ENCODE results near the gene SBNO2. TPM values are rescaled to one million over a fixed set of nuclear protein-coding genes. Genes with fewer than 3 reads are reported as not detected.

The SBNO2 gene
- total RNA-seq, 1 donor from 2014 or later = 54.0 TPM

DNA sequence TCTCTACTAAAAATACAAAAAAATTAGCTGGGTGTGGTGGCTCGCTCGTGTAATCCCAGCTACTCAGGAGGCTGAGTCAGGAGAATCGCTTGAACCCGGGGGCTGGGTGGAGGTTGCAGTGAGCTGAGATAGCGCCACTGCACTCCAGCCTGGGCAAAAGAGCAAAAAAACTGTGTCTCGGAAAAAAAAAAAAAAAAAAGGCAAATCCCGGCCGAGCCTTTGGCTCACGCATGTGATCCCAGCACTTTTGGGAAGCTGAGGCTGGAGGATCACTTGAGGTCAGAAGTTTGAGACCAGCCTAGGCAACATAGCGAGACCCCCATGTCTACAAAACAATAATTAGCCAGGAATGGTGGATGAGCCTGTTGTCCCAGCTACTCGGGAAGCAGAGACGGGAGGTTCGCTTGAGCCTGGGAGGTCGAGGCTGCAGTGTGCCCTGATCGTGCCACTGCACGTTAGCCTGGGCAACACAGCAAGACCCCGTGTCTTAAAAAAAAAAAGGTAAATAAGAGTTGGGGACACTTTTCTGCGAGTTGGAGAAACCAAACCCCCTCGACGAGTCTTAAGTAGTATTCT, 70.8 kb downstream of the SBNO2 start:
- intact Hi-C loops (cut with DNase I) = loop anchor here (5.0 kb wide), 1 partner anchor 76 kb away; the partner anchor contains the start of gene CNN2
- no peak for TF ChIP-seq POLR2AphosphoS5 (IDR thresholded peaks at IDR 0.05; ENCODE audit: insufficient read depth in 1 of 2, low read depth in 1 of 2)
- TF ChIP-seq, protein P1, sequence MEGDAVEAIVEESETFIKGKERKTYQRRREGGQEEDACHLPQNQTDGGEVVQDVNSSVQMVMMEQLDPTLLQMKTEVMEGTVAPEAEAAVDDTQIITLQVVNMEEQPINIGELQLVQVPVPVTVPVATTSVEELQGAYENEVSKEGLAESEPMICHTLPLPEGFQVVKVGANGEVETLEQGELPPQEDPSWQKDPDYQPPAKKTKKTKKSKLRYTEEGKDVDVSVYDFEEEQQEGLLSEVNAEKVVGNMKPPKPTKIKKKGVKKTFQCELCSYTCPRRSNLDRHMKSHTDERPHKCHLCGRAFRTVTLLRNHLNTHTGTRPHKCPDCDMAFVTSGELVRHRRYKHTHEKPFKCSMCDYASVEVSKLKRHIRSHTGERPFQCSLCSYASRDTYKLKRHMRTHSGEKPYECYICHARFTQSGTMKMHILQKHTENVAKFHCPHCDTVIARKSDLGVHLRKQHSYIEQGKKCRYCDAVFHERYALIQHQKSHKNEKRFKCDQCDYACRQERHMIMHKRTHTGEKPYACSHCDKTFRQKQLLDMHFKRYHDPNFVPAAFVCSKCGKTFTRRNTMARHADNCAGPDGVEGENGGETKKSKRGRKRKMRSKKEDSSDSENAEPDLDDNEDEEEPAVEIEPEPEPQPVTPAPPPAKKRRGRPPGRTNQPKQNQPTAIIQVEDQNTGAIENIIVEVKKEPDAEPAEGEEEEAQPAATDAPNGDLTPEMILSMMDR (IDR thresholded peaks at IDR 0.05) = no peak
- no peak for TF ChIP-seq POLR2A (IDR thresholded peaks at IDR 0.05)
- peaks cover 72% of the 10 kb centered on the region for H3K4me1 ChIP-seq
- no peaks in the 10 kb centered on the region for H3K27me3 ChIP-seq
- peak overlapping the region; percentile 29 to 30 for H3K4me3 ChIP-seq
- H3K36me3 ChIP-seq = peaks cover 0 to 16% of the 10 kb centered on the region in 2 donors
- no peak for DNase-seq (ENCODE audit: extremely low spot score in 2 of 2)
- H3K9me3 ChIP-seq = no peaks in the 10 kb centered on the region
- peak overlapping the region; percentile 99 for H3K27ac ChIP-seq

DNA sequence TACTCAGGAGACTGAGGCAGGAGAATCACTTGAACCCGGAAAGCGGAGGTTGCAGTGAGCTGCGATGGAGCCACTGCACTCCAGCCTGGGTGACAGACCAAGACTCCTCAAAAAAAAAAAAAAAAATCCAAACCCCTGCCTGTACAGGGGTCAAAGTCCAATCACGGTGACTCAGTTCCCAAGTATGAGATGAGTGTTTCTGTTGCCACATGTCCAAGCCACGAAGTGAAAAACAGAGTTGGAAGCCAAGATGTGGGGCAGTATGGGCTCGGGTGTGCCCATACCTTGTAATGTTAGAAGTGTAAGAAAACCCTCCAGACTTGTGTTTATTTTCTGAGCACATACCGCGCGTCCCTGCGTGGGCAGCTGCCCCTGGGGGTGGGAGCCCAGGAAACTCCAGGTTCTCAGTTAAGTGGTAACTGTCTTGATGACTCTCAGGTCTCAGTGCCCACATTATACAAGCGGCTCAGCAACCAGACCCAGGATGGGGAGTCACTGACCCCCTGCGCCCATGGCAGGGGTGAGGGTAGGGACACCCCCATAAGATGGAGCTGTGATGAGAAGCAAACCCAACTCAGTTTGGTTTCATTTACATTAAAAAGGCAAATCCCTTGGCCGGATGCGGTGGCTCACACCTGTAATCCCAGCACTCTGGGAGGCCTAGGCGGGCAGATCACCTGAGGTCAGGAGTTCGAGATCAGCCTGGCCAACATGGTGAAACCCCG, 71.5 kb downstream of the SBNO2 start:
- no peaks in the 10 kb centered on the region for H3K27me3 ChIP-seq
- H3K4me3 ChIP-seq = peak overlapping the region in 1 of 2 donors; percentile 1
- H3K36me3 ChIP-seq = peaks cover 0 to 12% of the 10 kb centered on the region in 2 donors
- peak overlapping the region; percentile 99 for H3K27ac ChIP-seq
- TF ChIP-seq POLR2A (IDR thresholded peaks at IDR 0.05) (no peak), POLR2AphosphoS5 (IDR thresholded peaks at IDR 0.05; ENCODE audit: insufficient read depth in 1 of 2, low read depth in 1 of 2) (peak in 1 of 2 donors; percentile 75)
- TF ChIP-seq, protein P1 (IDR thresholded peaks at IDR 0.05) = no peak
- intact Hi-C loops (cut with DNase I) = loop anchor here (5.0 kb wide), 1 partner anchor 75 kb away; the partner anchor contains the start of gene CNN2
- DNase-seq (ENCODE audit: extremely low spot score in 2 of 2) = peak in 1 of 2 donors; percentile 97
- H3K4me1 ChIP-seq = peaks cover 74% of the 10 kb centered on the region
- no peaks in the 10 kb centered on the region for H3K9me3 ChIP-seq

GRCh38 chr19:1101337-1101698, 72.8 kb downstream of the SBNO2 start:
- Histone ChIP-seq H3K36me3 (no peaks in the 10 kb centered on the region), H3K27ac (peak overlapping the region; percentile 99), H3K9me3 (no peaks in the 10 kb centered on the region), H3K4me3 (no peak overlapping the region), H3K4me1 (peaks cover 63% of the 10 kb centered on the region), H3K27me3 (no peaks in the 10 kb centered on the region)
- no peak for DNase-seq (ENCODE audit: extremely low spot score in 2 of 2)
- intact Hi-C loops (cut with DNase I) = loop anchor here (5.0 kb wide), 1 partner anchor 74 kb away; the partner anchor contains the start of gene CNN2
- TF ChIP-seq POLR2AphosphoS5 (IDR thresholded peaks at IDR 0.05; ENCODE audit: insufficient read depth in 1 of 2, low read depth in 1 of 2) = no peak
- TF ChIP-seq POLR2A (IDR thresholded peaks at IDR 0.05) = no peak
- TF ChIP-seq, protein P1 (IDR thresholded peaks at IDR 0.05) = no peak

DNA sequence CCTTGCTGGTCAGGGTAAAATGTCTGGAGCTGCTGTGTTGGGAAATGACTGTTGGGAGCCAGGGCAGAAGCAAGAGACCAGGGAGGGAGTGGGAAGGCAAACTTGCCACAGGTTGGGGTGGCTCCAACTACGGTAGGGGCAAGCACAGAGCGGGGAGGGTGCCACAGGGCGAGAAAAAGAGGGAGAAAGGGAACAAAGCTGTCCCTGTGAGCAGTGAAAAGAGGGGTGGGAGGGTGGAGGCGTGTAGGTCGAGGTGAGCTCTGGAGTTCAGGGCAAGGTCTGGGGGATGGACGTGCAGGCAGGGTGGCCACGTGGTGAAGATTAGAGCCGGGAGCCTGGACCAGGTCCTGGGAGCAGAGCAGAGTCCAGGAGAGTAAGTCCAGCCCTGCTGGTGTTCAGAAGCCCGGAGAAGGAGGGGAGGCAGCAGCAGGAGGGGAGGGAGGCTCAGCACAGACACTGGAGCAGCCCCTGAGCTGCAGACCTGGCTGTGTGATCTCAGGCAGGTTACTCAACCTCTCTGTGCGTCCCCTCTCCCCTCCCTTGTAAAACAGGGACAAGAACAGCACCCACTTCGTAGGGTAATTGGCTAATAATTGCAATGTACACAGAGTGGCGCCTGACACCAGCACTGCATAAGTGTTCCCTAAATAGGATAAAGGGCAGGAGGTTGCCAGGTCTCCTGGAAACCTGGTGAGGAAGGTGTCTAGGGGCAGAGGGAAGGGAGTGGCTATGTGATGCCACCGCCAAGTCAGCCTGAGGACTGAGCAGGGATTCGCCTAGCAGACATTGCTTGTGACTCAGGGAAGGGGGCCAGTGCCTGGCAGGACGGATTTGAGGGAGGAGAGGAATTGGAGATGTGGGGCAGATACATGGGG, 75.7 kb downstream of the SBNO2 start:
- Histone ChIP-seq H3K36me3 (no peaks in the 10 kb centered on the region), H3K4me1 (peaks cover 64% of the 10 kb centered on the region), H3K9me3 (no peaks in the 10 kb centered on the region), H3K27me3 (no peaks in the 10 kb centered on the region), H3K4me3 (no peak overlapping the region), H3K27ac (peak overlapping the region; percentile 99)
- TF ChIP-seq POLR2AphosphoS5 (IDR thresholded peaks at IDR 0.05; ENCODE audit: insufficient read depth in 1 of 2, low read depth in 1 of 2) (no peak), POLR2A (IDR thresholded peaks at IDR 0.05) (no peak)
- TF ChIP-seq, protein P1 (IDR thresholded peaks at IDR 0.05) = no peak
- DNase-seq (ENCODE audit: extremely low spot score in 2 of 2) = no peak
- intact Hi-C loops (cut with DNase I) = no loop called here

Measured in vagina (tissue), 2 donors.